ENCODE measurements around the gene PHRF1.

The PHRF1 gene

GRCh38 chr11:598005-598680 is 21.9 kb downstream of the PHRF1 start:
- H3K4me1 ChIP-seq (ENCODE audit: control insufficient read depth, low read depth, low read length): no peaks in the 10 kb centered on the region
- H3K27me3 ChIP-seq (ENCODE audit: control insufficient read depth, insufficient read depth, low read length): no peaks in the 10 kb centered on the region
- peaks cover 64% of the 10 kb centered on the region for H3K36me3 ChIP-seq (ENCODE audit: control insufficient read depth, low read depth, low read length)

GRCh38 chr11:601573-602245 is 25.4 kb downstream of the PHRF1 start:
- Histone ChIP-seq H3K27me3 (ENCODE audit: control insufficient read depth, insufficient read depth, low read length) (no peaks in the 10 kb centered on the region), H3K4me3 (ENCODE audit: low read length) (no peak overlapping the region), H3K36me3 (ENCODE audit: control insufficient read depth, low read depth, low read length) (peaks cover 69% of the 10 kb centered on the region), H3K9me3 (ENCODE audit: control insufficient read depth, low read depth, low read length) (no peaks in the 10 kb centered on the region), H3K4me1 (ENCODE audit: control insufficient read depth, low read depth, low read length) (no peaks in the 10 kb centered on the region), H3K9ac (ENCODE audit: low read length) (no peak overlapping the region), H3K27ac (ENCODE audit: low read length) (no peak overlapping the region)

More at GRCh38 chr11:598005-598680, 21.9 kb downstream of the PHRF1 start:
- no peak overlapping the region for H3K4me3 ChIP-seq (ENCODE audit: low read length)
- H3K27ac ChIP-seq (ENCODE audit: low read length): no peak overlapping the region
- no peaks in the 10 kb centered on the region for H3K9me3 ChIP-seq (ENCODE audit: control insufficient read depth, low read depth, low read length)
- no peak overlapping the region for H3K9ac ChIP-seq (ENCODE audit: low read length)

- Histone ChIP-seq H3K4me1 (ENCODE audit: control insufficient read depth, low read depth, low read length) (no peaks in the 10 kb centered on the region), H3K9ac (ENCODE audit: low read length) (no peak overlapping the region), H3K27ac (ENCODE audit: low read length) (no peak overlapping the region), H3K9me3 (ENCODE audit: control insufficient read depth, low read depth, low read length) (no peaks in the 10 kb centered on the region), H3K4me3 (ENCODE audit: low read length) (no peak overlapping the region), H3K27me3 (ENCODE audit: control insufficient read depth, insufficient read depth, low read length) (no peaks in the 10 kb centered on the region), H3K36me3 (ENCODE audit: control insufficient read depth, low read depth, low read length) (peaks cover 83% of the 10 kb centered on the region)
These were observed 26.9 kb downstream of the PHRF1 start for GRCh38 chr11:603154-603553.

- H3K36me3 ChIP-seq (ENCODE audit: control insufficient read depth, low read depth, low read length): peaks cover 85% of the 10 kb centered on the region
- no peak overlapping the region for H3K9ac ChIP-seq (ENCODE audit: low read length)
- no peaks in the 10 kb centered on the region for H3K9me3 ChIP-seq (ENCODE audit: control insufficient read depth, low read depth, low read length)
- H3K4me3 ChIP-seq (ENCODE audit: low read length): no peak overlapping the region
- no peaks in the 10 kb centered on the region for H3K27me3 ChIP-seq (ENCODE audit: control insufficient read depth, insufficient read depth, low read length)
- no peaks in the 10 kb centered on the region for H3K4me1 ChIP-seq (ENCODE audit: control insufficient read depth, low read depth, low read length)
- no peak overlapping the region for H3K27ac ChIP-seq (ENCODE audit: low read length)
These were observed 29.2 kb downstream of the PHRF1 start for GRCh38 chr11:605286-606129.

- no peaks in the 10 kb centered on the region for H3K9me3 ChIP-seq (ENCODE audit: control insufficient read depth, low read depth, low read length)
- H3K36me3 ChIP-seq (ENCODE audit: control insufficient read depth, low read depth, low read length): peaks cover 87% of the 10 kb centered on the region
- H3K27ac ChIP-seq (ENCODE audit: low read length): no peak overlapping the region
- H3K4me1 ChIP-seq (ENCODE audit: control insufficient read depth, low read depth, low read length): no peaks in the 10 kb centered on the region
- H3K27me3 ChIP-seq (ENCODE audit: control insufficient read depth, insufficient read depth, low read length): no peaks in the 10 kb centered on the region
- H3K4me3 ChIP-seq (ENCODE audit: low read length): no peak overlapping the region
- no peak overlapping the region for H3K9ac ChIP-seq (ENCODE audit: low read length)
These were observed 30.0 kb downstream of the PHRF1 start for GRCh38 chr11:606245-606644.

GRCh38 chr11:607020-607780 is 30.9 kb downstream of the PHRF1 start:
- no peak overlapping the region for H3K27ac ChIP-seq (ENCODE audit: low read length)
- H3K4me1 ChIP-seq (ENCODE audit: control insufficient read depth, low read depth, low read length): no peaks in the 10 kb centered on the region
- no peaks in the 10 kb centered on the region for H3K9me3 ChIP-seq (ENCODE audit: control insufficient read depth, low read depth, low read length)
- peaks cover 80% of the 10 kb centered on the region for H3K36me3 ChIP-seq (ENCODE audit: control insufficient read depth, low read depth, low read length)
- H3K9ac ChIP-seq (ENCODE audit: low read length): no peak overlapping the region
- H3K4me3 ChIP-seq (ENCODE audit: low read length): no peak overlapping the region
- H3K27me3 ChIP-seq (ENCODE audit: control insufficient read depth, insufficient read depth, low read length): no peaks in the 10 kb centered on the region

GRCh38 chr11:607971-608659 is 31.8 kb downstream of the PHRF1 start:
- Histone ChIP-seq H3K36me3 (ENCODE audit: control insufficient read depth, low read depth, low read length) (peaks cover 79% of the 10 kb centered on the region), H3K9me3 (ENCODE audit: control insufficient read depth, low read depth, low read length) (no peaks in the 10 kb centered on the region), H3K4me1 (ENCODE audit: control insufficient read depth, low read depth, low read length) (no peaks in the 10 kb centered on the region), H3K27ac (ENCODE audit: low read length) (no peak overlapping the region), H3K9ac (ENCODE audit: low read length) (no peak overlapping the region), H3K27me3 (ENCODE audit: control insufficient read depth, insufficient read depth, low read length) (no peaks in the 10 kb centered on the region), H3K4me3 (ENCODE audit: low read length) (no peak overlapping the region)

GRCh38 chr11:608791-609251 is 32.6 kb downstream of the PHRF1 start:
- no peaks in the 10 kb centered on the region for H3K4me1 ChIP-seq (ENCODE audit: control insufficient read depth, low read depth, low read length)
- H3K9me3 ChIP-seq (ENCODE audit: control insufficient read depth, low read depth, low read length): no peaks in the 10 kb centered on the region
- H3K4me3 ChIP-seq (ENCODE audit: low read length): no peak overlapping the region
- H3K27me3 ChIP-seq (ENCODE audit: control insufficient read depth, insufficient read depth, low read length): no peaks in the 10 kb centered on the region
- peaks cover 74% of the 10 kb centered on the region for H3K36me3 ChIP-seq (ENCODE audit: control insufficient read depth, low read depth, low read length)
- H3K27ac ChIP-seq (ENCODE audit: low read length): no peak overlapping the region
- H3K9ac ChIP-seq (ENCODE audit: low read length): no peak overlapping the region

GRCh38 chr11:609341-609811 is 33.1 kb downstream of the PHRF1 start:
- H3K27ac ChIP-seq (ENCODE audit: low read length): no peak overlapping the region

GRCh38 chr11:610146-610801 is 34.0 kb downstream of the PHRF1 start:
- Histone ChIP-seq H3K9me3 (ENCODE audit: control insufficient read depth, low read depth, low read length) (no peaks in the 10 kb centered on the region), H3K9ac (ENCODE audit: low read length) (no peak overlapping the region), H3K27ac (ENCODE audit: low read length) (no peak overlapping the region), H3K4me1 (ENCODE audit: control insufficient read depth, low read depth, low read length) (no peaks in the 10 kb centered on the region), H3K36me3 (ENCODE audit: control insufficient read depth, low read depth, low read length) (peaks cover 59% of the 10 kb centered on the region), H3K27me3 (ENCODE audit: control insufficient read depth, insufficient read depth, low read length) (no peaks in the 10 kb centered on the region), H3K4me3 (ENCODE audit: low read length) (no peak overlapping the region)

More at GRCh38 chr11:609341-609811, 33.1 kb downstream of the PHRF1 start:
- no peak overlapping the region for H3K9ac ChIP-seq (ENCODE audit: low read length)
- no peak overlapping the region for H3K4me3 ChIP-seq (ENCODE audit: low read length)
- no peaks in the 10 kb centered on the region for H3K4me1 ChIP-seq (ENCODE audit: control insufficient read depth, low read depth, low read length)
- no peaks in the 10 kb centered on the region for H3K27me3 ChIP-seq (ENCODE audit: control insufficient read depth, insufficient read depth, low read length)
- peaks cover 68% of the 10 kb centered on the region for H3K36me3 ChIP-seq (ENCODE audit: control insufficient read depth, low read depth, low read length)
- H3K9me3 ChIP-seq (ENCODE audit: control insufficient read depth, low read depth, low read length): no peaks in the 10 kb centered on the region
